HG03521 (cell line): ENCODE data around the gene MMP23B.
A peak's percentile ranks its signal among the peaks of the same experiment; 100 is the strongest.
"Not testable (repeated sequence)": the region's sequence is repeated elsewhere in the genome, so short reads cannot be mapped to it uniquely, and the experiment has no call there.

ENCODE experiments used
- ATAC-seq: cut with Tn5 transposase; IDR thresholded peaks from one replicate; pipeline ENCODE4 v1.9.1; 2021; ENCODE audit warnings: mild to moderate bottlenecking, moderate library complexity; ENCODE audit not compliant: unreplicated experiment

The MMP23B gene

GRCh38 chr1:1664318-1664717 lies 32.3 kb downstream of the MMP23B start:
- ATAC-seq: not testable (repeated sequence)

GRCh38 chr1:1664941-1665814 lies 33.2 kb downstream of the MMP23B start:
- no peak for ATAC-seq

- no peak for ATAC-seq
Measured at GRCh38 chr1:1665815-1666251, 33.9 kb downstream of the MMP23B start.

- ATAC-seq: no peak
Measured at GRCh38 chr1:1666526-1666925, 34.6 kb downstream of the MMP23B start.

- ATAC-seq: no peak
Measured at GRCh38 chr1:1669468-1670440, 37.8 kb downstream of the MMP23B start.

GRCh38 chr1:1670866-1671265 lies 38.9 kb downstream of the MMP23B start:
- no peak for ATAC-seq

GRCh38 chr1:1671365-1672119 lies 39.6 kb downstream of the MMP23B start:
- ATAC-seq: no peak

GRCh38 chr1:1672181-1672965 lies 40.4 kb downstream of the MMP23B start:
- ATAC-seq: no peak

- ATAC-seq: not testable (repeated sequence)
Measured at GRCh38 chr1:1674806-1675205, 42.8 kb downstream of the MMP23B start.

- ATAC-seq: not testable (repeated sequence)
Measured at GRCh38 chr1:1675218-1675617, 43.2 kb downstream of the MMP23B start.

- not testable (repeated sequence) for ATAC-seq
Measured at GRCh38 chr1:1676087-1676486, 44.1 kb downstream of the MMP23B start.

GRCh38 chr1:1677718-1678580 lies 46.0 kb downstream of the MMP23B start:
- peak; percentile 57 for ATAC-seq

- ATAC-seq: no peak
Measured at GRCh38 chr1:1678581-1679380, 46.8 kb downstream of the MMP23B start.

- ATAC-seq: no peak
Measured at GRCh38 chr1:1680031-1680911, 48.3 kb downstream of the MMP23B start.

- no peak for ATAC-seq
Measured at GRCh38 chr1:1680912-1681273, 48.9 kb downstream of the MMP23B start.

GRCh38 chr1:1683104-1683905 lies 51.3 kb downstream of the MMP23B start:
- no peak for ATAC-seq
